NCI-H2081 (cell line): ENCODE results near the gene TGM4.
"Not testable (repeated sequence)": the region's sequence is repeated elsewhere in the genome, so short reads cannot be mapped to it uniquely, and the experiment has no call there.

Experiments
- DNase-seq, 2 experiments: peaks; one replicate each; lab custom pipeline; 2025; lab: John Stamatoyannopoulos, UW

Gene TGM4

DNA sequence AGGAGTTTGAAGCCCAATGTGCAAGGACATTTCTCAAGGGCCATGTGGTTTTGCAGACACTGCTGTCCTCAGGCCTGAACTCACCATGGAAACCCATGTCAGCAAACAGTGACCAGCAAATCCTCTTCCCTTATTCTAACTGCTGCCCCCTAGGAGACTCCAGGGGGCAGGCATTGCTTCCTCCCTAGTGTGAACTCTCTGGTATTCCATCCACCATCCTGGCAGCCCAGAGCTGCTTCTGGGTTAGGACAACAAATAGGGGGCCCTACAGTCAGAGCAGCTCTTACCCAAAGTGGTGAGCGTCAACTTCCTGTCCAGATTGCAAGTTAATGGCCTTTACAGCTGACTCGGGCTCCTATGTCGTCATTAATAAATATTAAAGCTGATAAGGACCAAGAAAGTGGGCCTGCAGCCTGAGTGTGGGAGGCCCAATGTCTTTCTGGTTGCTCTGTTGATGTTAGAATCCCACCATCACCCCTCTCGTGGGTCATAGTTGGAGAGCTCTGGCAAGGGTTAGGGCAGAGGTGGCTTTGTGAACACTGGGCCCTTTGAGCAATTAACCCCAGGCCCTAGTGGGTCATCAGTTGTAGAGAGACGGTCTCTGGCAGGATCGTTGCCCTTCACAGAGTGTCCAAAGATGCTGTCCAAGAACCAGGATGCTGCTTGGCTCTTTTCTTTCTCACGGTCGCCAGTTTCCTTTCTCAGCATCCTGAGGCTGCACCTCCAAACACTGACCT is 41.5 kb downstream of the TGM4 start:
- no peak for DNase-seq

DNA sequence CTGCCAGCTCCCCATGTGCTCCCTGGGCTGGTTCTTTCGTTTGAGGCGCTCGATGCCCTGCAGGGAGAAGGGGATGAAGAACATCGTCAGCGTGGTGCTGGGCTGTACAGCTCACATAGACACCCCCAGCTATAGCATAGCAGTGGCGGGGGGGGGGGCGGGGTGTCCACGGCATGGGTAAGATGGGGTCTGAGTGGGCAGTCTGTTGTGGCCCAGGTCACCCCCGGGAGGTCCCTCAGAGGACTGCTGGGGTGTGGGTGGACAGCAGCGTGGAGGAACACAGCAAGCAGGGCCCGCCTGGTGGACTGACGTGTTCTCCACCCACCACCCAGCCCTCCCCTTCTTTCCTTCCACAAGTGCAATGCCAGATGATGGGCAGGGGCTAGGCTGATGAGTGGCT is 43.7 kb downstream of the TGM4 start:
- DNase-seq, result no peak

DNA sequence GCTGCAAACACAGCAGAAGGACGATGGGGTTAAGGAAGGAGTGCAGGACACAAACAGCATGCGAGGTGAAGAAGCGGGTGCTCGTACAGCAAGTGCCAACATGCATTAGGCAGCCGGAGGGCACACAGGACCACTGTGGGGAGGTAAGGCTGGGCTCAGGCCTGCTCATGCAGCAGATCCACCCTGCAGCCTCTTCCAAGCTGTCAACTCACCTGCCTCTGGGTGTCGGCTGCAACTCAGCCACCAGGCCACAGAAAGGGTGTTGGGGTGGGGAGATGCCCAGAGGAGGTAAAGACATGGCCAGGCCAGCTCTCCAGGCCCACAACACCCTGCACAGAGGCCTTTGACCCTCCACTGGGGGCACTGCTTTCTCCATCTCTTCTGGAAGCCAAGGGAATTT is 44.2 kb downstream of the TGM4 start:
- no peak for DNase-seq

GRCh38 chr3:44920081-44920480 is 45.7 kb downstream of the TGM4 start:
- no peak for DNase-seq

DNA sequence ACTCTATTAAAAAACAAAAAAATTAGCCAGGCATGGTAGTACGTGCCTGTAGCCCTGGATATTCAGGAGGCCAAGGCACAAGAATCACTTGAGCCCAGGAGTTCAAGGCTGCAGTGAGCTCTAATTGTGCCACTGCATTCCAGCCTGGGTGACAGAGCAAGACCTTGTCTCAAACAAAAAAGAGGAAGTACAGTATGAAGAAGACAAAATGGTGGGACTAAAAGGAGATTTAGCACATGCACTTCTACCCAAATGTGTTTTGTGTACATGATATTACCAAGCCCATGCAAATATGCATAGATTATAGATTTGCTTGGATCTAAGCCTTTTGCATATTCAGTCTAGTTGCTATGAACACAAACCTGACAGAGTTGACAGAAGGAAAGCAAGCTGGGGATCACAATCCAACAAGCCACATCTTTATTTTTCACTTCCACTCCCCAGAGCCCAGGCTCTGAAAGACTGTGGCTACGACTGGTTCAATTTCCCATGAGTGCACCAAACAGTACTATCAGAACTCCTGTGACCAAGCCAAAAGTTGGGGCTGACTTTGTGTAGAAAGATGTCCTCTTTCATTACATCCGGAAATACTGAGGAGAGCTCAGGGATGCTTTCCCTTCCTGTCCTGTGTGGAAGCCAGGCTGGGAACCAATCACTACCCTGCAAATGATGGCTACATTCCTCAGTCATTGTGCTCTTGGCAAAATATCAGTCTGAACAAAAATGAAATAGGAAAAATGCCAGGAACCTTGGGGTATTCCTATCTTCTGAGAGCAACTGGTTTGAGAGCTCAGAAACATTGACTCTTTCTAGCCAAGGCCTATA is 49.4 kb downstream of the TGM4 start:
- DNase-seq, result no peak

DNA sequence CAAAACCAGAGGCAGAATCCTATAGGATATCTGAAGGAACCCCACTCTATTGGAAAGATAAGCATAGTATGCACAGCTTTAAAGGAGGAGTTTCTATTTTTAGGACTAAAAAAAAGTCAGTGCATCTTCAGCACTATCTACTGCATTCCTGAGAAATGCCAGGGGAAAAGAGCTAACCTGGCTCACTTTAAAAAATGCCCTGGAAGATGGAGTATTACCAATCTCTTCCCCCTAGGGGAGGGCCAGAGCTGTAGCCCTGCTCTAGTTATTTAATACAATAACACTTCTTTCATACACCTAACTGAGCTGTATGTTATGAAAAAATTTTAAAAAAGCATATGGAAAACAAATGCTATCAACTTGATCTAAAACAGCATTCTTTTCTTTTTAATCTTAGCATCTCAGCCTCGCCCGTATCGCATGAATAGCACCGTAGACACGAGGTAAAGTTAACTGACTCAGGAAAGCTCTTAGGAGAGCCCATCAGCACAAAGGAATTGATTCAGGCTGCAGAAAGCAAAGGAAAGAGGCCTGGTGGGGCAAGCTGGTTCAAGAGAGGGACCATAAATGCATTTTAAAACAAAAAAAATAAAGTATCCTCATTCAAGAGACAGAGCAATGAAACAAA is 50.2 kb downstream of the TGM4 start:
- no peak for DNase-seq

DNA sequence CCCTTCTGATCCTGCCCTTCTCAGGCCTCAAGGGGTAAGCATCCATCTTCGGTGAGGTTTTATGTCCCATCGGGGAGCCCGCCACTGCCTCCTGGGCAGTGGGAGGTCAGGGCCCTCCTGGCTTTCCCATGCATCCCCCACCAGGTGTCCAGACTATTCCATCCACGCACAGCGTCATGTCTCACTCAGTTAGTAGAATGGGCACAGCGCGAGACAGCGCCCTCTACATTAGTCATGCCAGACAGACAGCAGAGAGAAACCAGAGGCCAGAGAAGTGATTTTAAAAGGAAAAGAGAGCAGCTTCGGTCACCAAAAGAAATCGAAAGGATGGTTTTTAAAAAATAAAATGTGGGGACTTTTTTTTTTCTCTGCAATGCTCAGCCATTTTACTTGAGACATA is 51.8 kb downstream of the TGM4 start:
- DNase-seq, result no peak

DNA sequence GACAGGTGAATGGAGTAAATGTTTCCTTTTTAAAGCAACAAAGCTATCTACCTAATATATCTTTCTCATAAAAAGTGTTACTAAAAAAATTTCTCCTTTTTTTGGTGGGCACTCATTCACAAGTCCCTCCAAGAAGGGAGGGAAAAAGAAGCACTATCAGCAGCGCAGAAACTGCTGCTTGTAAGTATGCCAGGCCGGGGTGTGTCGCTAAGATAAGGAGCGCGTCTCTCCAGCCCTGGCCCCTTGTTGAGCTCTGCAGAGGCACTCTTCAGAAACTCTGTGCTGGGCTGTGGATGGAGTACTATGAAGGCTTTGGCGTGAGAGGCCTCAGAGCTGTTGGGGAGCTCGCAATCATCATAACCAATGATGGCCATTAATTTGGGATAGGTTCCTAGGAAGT is 52.5 kb downstream of the TGM4 start:
- no peak for DNase-seq

- no peak for DNase-seq
Observed at GRCh38 chr3:44927371-44927770, 53.0 kb downstream of the TGM4 start.

- DNase-seq, result no peak
Observed at GRCh38 chr3:44929782-44930181, 55.4 kb downstream of the TGM4 start.

- no peak for DNase-seq
Observed at GRCh38 chr3:44930911-44931310, 56.5 kb downstream of the TGM4 start.

DNA sequence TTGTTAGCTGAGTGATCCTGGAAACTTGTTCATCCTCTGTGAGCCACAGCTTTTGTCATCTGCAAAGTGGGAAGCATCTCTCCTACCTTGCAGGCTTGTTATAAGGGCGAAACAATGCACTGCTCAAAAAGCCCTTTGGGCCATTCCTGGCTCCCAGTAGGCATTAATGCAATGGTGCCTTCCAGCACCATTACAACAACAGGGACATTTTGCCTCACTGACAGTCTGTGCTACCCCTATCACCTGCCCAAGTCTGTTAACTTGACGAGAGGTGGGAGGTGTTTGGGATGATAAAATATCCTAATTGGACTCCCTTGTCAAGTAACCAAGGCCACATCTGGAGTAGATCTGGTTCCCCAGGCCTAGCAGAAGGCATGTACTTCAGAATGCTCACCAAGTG is 57.4 kb downstream of the TGM4 start:
- no peak for DNase-seq

GRCh38 chr3:44932271-44932670 is 57.9 kb downstream of the TGM4 start:
- no peak for DNase-seq

GRCh38 chr3:44932986-44933944 is 58.9 kb downstream of the TGM4 start:
- no peak for DNase-seq

DNA sequence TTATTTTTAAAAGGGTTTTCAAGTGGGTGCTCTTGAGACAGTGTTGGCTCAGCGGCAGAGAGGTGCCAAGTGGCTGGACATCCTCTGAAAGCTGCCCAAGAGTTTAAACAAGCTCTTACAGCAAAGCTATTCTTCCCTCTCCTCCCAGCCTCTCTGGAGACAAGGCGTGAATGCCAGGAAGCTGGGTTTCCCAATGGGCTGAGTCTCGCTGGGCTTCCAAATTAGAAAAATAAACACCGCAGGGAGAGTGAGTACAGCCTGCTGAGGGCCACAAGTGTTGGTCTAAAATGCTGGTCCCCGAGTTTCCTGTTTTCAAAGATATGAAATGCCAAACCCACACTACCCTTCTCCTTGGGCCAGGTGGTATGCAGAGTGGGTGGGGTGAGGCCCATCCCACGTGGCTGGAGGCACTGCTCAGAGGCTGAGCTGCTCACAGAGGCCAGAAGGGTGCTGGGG is 65.2 kb downstream of the TGM4 start:
- DNase-seq, result no peak

- DNase-seq, result no peak
Observed at GRCh38 chr3:44942202-44942921, 68.0 kb downstream of the TGM4 start.

DNA sequence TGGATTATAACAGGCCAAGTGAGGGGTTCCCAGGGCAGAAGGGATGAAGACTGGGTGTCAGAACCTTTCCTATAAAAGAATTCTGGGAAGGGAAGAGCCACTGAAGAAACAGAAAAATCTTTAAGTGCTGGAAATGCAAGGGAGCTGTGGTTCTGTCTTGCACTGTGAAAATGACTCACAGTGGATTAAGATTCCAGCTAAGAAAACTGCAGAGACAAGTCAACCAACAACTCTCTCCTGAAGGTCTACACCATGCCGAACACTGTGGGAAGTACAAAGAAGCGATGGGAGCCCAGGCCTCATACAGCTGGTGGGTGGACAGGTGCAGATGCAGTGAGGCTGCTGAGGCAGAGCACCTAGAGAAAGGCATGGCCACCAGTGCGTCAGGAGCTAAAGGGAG is 73.8 kb downstream of the TGM4 start:
- DNase-seq, result no peak

- not testable (repeated sequence) for DNase-seq
Observed at GRCh38 chr3:44949770-44950169, 75.4 kb downstream of the TGM4 start.

- DNase-seq, result no peak
Observed at GRCh38 chr3:44950275-44950734, 75.9 kb downstream of the TGM4 start.

DNA sequence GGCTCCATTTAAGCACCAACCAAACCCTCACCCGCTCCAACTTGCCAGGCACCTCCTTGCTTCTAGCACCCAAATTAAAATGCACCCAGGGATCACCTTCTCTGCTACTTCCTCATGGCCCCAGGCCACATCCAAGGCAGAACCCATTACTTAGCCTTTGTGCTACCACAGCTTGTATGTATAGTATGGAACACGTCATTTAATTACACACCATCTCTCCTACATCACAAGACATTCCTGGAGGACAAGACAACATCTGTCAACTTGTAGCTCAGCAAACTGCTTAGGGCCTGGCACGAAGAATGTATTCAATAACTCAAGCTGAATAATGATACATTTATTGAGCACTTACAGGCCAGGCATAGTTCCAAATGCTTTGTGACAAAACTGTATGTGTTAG is 78.3 kb downstream of the TGM4 start:
- DNase-seq, result no peak

GRCh38 chr3:44954304-44954703 is 79.9 kb downstream of the TGM4 start:
- DNase-seq, result no peak
